K562 (cell line): ENCODE measurements around the gene FHIT. TPM values are rescaled to one million over a fixed set of nuclear protein-coding genes. Genes with fewer than 3 reads are reported as not detected.

Experiments
- ATAC-seq: fragments of 200-7000 bp; cut with Tn5 transposase; 3 replicates; pipeline ENCODE4 v1.9.1; 2020; ENCODE audit warnings: moderate library complexity
- BruUV-seq: library from RNA; stranded (reverse); fragments of 400-500 nt; replicated peaks from 2 replicates; lab custom pipeline; 2021; lab: Mats Ljungman, UMichigan
- CTCF ChIA-PET: fragments of 300-600 bp; formaldehyde crosslinking; extraction: SDS; loops from one replicate; lab custom pipeline; 2021; ENCODE audit warnings: low intra/inter-chr PET ratio; lab: Yijun Ruan, JAX
- POLR2A ChIA-PET: fragments of 300-600, 350-650 bp; sonication (Branson Sonifier 250); formaldehyde crosslinking; extraction: SDS; loops from one replicate; lab custom pipeline; 2021; ENCODE audit warnings: antibody characterized with exemption, inconsistent platforms; lab: Yijun Ruan, JAX
- DNase-seq, 4 experiments: peaks; one replicate each; pipeline versions ENCODE4 v3.0.0 to v3.0.0-alpha.2; 2011 to 2018; ENCODE audit warnings: low spot score in 3 of 4, mixed read lengths in 3 of 4; ENCODE audit errors: extremely low read depth in 1 of 4
- FAIRE-seq: peaks from 2 replicates; lab custom pipeline; 2011; peaks lifted over from hg19 to GRCh38; lab: Jason Lieb, UNC
- H2AFZ ChIP-seq: 2 replicates; pipeline ENCODE4 v1.6.0; 2011; ENCODE audit warnings: low read depth, low read length, control low read depth, inconsistent platforms
- H3K27ac ChIP-seq: fragments of 200-600 bp; 3 replicates; pipeline ENCODE4 v1.8.0; 2011; ENCODE audit warnings: low read depth, mild to moderate bottlenecking, control low read depth, inconsistent platforms, low read length, moderate library complexity, mixed read lengths; ENCODE audit errors: extremely low read depth
- H3K27me3 ChIP-seq, 2 experiments: fragments of 300-600 bp in 1 of 2; 2 replicates in 1 of 2; 3 replicates in 1 of 2; pipeline versions ENCODE4 v1.6.0 to v1.8.0; 2011; ENCODE audit warnings: inconsistent platforms in 2 of 2, low read length in 2 of 2, mild to moderate bottlenecking in 1 of 2, mixed read lengths in 1 of 2, moderate library complexity in 1 of 2; ENCODE audit not compliant: control insufficient read depth in 2 of 2, insufficient read depth in 2 of 2
- H3K36me3 ChIP-seq: fragments of 300-600 bp; 3 replicates; pipeline ENCODE4 v1.8.0; 2011; ENCODE audit warnings: mild to moderate bottlenecking, low read length, inconsistent platforms; ENCODE audit not compliant: control insufficient read depth, insufficient read depth
- H3K4me1 ChIP-seq, 2 experiments: fragments of 200-600 bp in 1 of 2; replicated peaks in 1 of 2; 2 replicates in 1 of 2; 3 replicates in 1 of 2; pipeline versions ENCODE4 v1.5.1 to v1.8.0; 2011; ENCODE audit warnings: inconsistent platforms in 2 of 2, low read length in 2 of 2, mild to moderate bottlenecking in 1 of 2, mixed read lengths in 1 of 2, moderate library complexity in 1 of 2; ENCODE audit not compliant: control insufficient read depth in 2 of 2, insufficient read depth in 2 of 2
- H3K4me2 ChIP-seq: 2 replicates; pipeline ENCODE4 v1.6.1; 2011; ENCODE audit warnings: low read length, control low read depth, inconsistent platforms, mixed read lengths; ENCODE audit not compliant: insufficient read depth
- H3K4me3 ChIP-seq: fragments of 200-600 bp; sonication (generic), shearing (Covaris generic); 2 replicates; pipeline ENCODE4 v1.5.1; 2016; ENCODE audit warnings: control low read depth, inconsistent platforms
- H3K79me2 ChIP-seq: fragments of 200-600 bp; 3 replicates; pipeline ENCODE4 v1.8.0; 2011; ENCODE audit warnings: low read length, inconsistent platforms; ENCODE audit not compliant: control insufficient read depth, insufficient read depth
- H3K9ac ChIP-seq, 2 experiments: 2 replicates each; pipeline versions ENCODE4 v1.6.0 to v1.6.1; 2011; ENCODE audit warnings: low read depth in 2 of 2, low read length in 2 of 2, control low read depth in 1 of 2, inconsistent platforms in 1 of 2, mild to moderate bottlenecking in 1 of 2, mixed read lengths in 1 of 2; ENCODE audit not compliant: insufficient read depth in 1 of 2
- H3K9me1 ChIP-seq: one replicate; pipeline ENCODE4 v1.6.0; 2011; ENCODE audit warnings: inconsistent platforms, mild to moderate bottlenecking, low read length, moderate library complexity; ENCODE audit not compliant: control insufficient read depth, insufficient read depth
- H3K9me3 ChIP-seq: replicated peaks from 2 replicates; pipeline ENCODE4 v1.5.1; 2011; ENCODE audit warnings: low read depth, low read length, inconsistent platforms; ENCODE audit not compliant: control insufficient read depth, insufficient read depth
- H4K20me1 ChIP-seq: replicated peaks from 2 replicates; pipeline ENCODE4 v1.6.1; 2011; ENCODE audit warnings: low read length, inconsistent platforms, mixed read lengths; ENCODE audit not compliant: control insufficient read depth, insufficient read depth
- ARID1B ChIP-seq: fragments of 450-650 bp; IDR thresholded peaks from 2 replicates; pipeline ENCODE4 v1.6.1; 2016; ENCODE audit warnings: antibody characterized with exemption, mild to moderate bottlenecking, inconsistent platforms
- ATF7 ChIP-seq: fragments of 450-650 bp; IDR thresholded peaks from 2 replicates; pipeline ENCODE4 v1.7.1; 2014; ENCODE audit warnings: mild to moderate bottlenecking, moderate library complexity
- CBFA2T2 ChIP-seq: fragments of 450-650 bp; conservative IDR thresholded peaks from 2 replicates; pipeline ENCODE4 v1.6.1; 2017; ENCODE audit warnings: mild to moderate bottlenecking
- NCOA1 ChIP-seq: fragments of 450-650 bp; IDR thresholded peaks from 2 replicates; pipeline ENCODE4 v1.6.1; 2016; ENCODE audit warnings: low read depth
- NR3C1 ChIP-seq: sonication (generic); formaldehyde crosslinking; IDR thresholded peaks from 2 replicates; pipeline ENCODE4 v1.8.1; 2022; ENCODE audit warnings: missing genetic modification reagents
- PCBP2 ChIP-seq: fragments of 200-400 bp; formaldehyde crosslinking; IDR thresholded peaks from 2 replicates; pipeline ENCODE4 v1.6.1; 2018; ENCODE audit warnings: low read length, low read depth, mild to moderate bottlenecking, moderate library complexity; ENCODE audit not compliant: poor library complexity, severe bottlenecking
- RAD51 ChIP-seq: fragments of 450-650 bp; IDR thresholded peaks from 2 replicates; pipeline ENCODE4 v1.7.1; 2016; ENCODE audit warnings: low read depth, mild to moderate bottlenecking, borderline replicate concordance
- SETDB1 ChIP-seq: IDR thresholded peaks from one replicate; pipeline ENCODE4 v1.6.1; 2012; ENCODE audit warnings: low read length, control low read depth, inconsistent platforms
- SIN3B ChIP-seq: fragments of 450-650 bp; IDR thresholded peaks from 2 replicates; pipeline ENCODE4 v1.6.1; 2017; ENCODE audit warnings: low read depth, mild to moderate bottlenecking, moderate library complexity
- STAT5A ChIP-seq: IDR thresholded peaks from 2 replicates; pipeline ENCODE4 v1.6.1; 2012; ENCODE audit warnings: low read length, inconsistent platforms, borderline replicate concordance
- TEAD2 ChIP-seq: fragments of 450-650 bp; IDR thresholded peaks from 2 replicates; pipeline ENCODE4 v1.6.1; 2016; ENCODE audit warnings: missing genetic modification characterization, control low read depth, missing compliant biosample characterization
- TRIM28 ChIP-seq: fragments of 450-650 bp; IDR thresholded peaks from 2 replicates; pipeline ENCODE4 v1.6.1; 2017
- ZNF347 ChIP-seq: fragments of 450-650 bp; formaldehyde crosslinking; IDR thresholded peaks from 2 replicates; pipeline ENCODE4 v1.4.0; 2020; ENCODE audit warnings: low read depth, mild to moderate bottlenecking, moderate library complexity
- ZNF586 ChIP-seq: fragments of 450-650 bp; formaldehyde crosslinking; conservative IDR thresholded peaks from 2 replicates; pipeline ENCODE4 v1.4.0; 2020; ENCODE audit warnings: mild to moderate bottlenecking, moderate library complexity
- WGBS: fragments of 100-300 bp; shearing (Covaris generic); methylation state at CpG from one replicate; pipeline ENCODE4 v1.1.6; 2016; ENCODE audit warnings: low coverage, mixed read lengths; ENCODE audit not compliant: insufficient coverage; ENCODE audit errors: missing lambda C conversion rate; 5-methylcytosine and 5-hydroxymethylcytosine counted together
- in situ Hi-C: fragments of 300-500 bp; cut with MboI; formaldehyde crosslinking; loops from 4 replicates; pipeline ENCODE4 v1.15.0; 2018; ENCODE audit warnings: inconsistent platforms, mixed read lengths
- intact Hi-C: fragments of 100-400 bp; cut with micrococcal nuclease; formaldehyde crosslinking; loops from 2 replicates; pipeline ENCODE4 v1.14.2; 2022
- polyA plus RNA-seq, 8 experiments: library from polyadenylated mRNA; depleted of rRNA in 4 of 8; stranded (reverse) in 5 of 8; unstranded in 3 of 8; fragments of >200 nt; fragmentation: Nextera tagmentation in 2 of 8; fragmentation: Illumina TruSeq in 1 of 8; extraction: Ambion mirVana in 2 of 8; extraction: Trizol in 1 of 8; gene quantifications; 2 replicates each; pipeline versions ENCODE4 v1.2.1 to v1.2.3, GENCODE V29; 2011 to 2014; ENCODE audit warnings: inconsistent platforms in 1 of 8, missing spikeins in 1 of 8
- total RNA-seq, 7 experiments: library from RNA; depleted of rRNA in 6 of 7; stranded (reverse); fragments of >200 nt in 6 of 7; fragmentation: Illumina TruSeq in 2 of 7; extraction: Trizol in 2 of 7; gene quantifications; 2 replicates each; pipeline versions ENCODE4 v1.2.1 to v1.2.3, GENCODE V29; 2011 to 2021; ENCODE audit warnings: low replicate concordance in 1 of 7
- TF ChIP-seq, protein P1 (sequence below): fragments of 450-650 bp; conservative IDR thresholded peaks from 2 replicates; pipeline ENCODE4 v1.6.1; 2016; ENCODE audit warnings: missing genetic modification characterization, low read depth, mild to moderate bottlenecking, missing compliant biosample characterization, moderate library complexity

Gene FHIT
- total and polyA plus RNA-seq, 9 of the 15 experiments (the other 6 are each of a cell fraction or from before 2014, with no cell fraction given): 1.7 to 9.1 (median 4.3) TPM

DNA sequence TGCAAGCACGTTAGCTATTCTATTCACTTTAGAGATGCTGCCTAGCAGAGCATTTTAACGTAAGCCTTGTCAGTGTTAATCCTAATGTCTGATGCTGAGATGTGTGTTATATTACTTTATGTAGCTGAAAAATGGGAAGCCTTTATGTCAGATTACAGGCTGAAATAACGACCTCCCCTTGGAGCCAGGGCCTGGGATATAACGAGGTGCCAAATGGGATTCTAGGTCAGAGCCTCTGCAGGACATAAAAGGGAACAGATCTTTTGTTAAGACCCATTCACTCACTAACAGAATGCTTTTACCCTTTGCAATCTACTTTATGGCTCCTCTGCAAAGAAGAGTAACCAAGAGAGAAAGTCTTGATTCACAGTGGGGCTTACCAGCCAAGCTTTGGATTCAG lies 1385.9 kb downstream of the FHIT start:
- no peak overlapping the region for H3K9ac ChIP-seq
- WGBS: 0% methylated on average over 1 of the region's 4 CpGs
- BruUV-seq: no TSS peak
- intact Hi-C loops: no loop called here
- no peak overlapping the region for H2AFZ ChIP-seq
- H3K9me1 ChIP-seq: no peaks in the 10 kb centered on the region
- H3K4me2 ChIP-seq: no peak overlapping the region
- no peaks in the 10 kb centered on the region for H3K4me1 ChIP-seq
- no peak overlapping the region for H3K4me3 ChIP-seq
- H3K9me3 ChIP-seq: no peaks in the 10 kb centered on the region
- FAIRE-seq (no peak), ATAC-seq (no peak), DNase-seq (no peak)
- no peak overlapping the region for H3K27ac ChIP-seq
- ChIA-PET POLR2A (interaction anchor here (0.6 kb wide), 1 partner anchor 145 kb away, joined by 4 read pairs; no protein-coding TSS in a partner anchor), CTCF (no interaction called here)
- H3K27me3 ChIP-seq: no peaks in the 10 kb centered on the region
- no peaks in the 10 kb centered on the region for H3K79me2 ChIP-seq
- H3K36me3 ChIP-seq: no peaks in the 10 kb centered on the region
- H4K20me1 ChIP-seq: no peaks in the 10 kb centered on the region
- in situ Hi-C loops: loop anchor here (25.0 kb wide), 1 partner anchor 278 kb away; no protein-coding TSS in a partner anchor
- TF ChIP-seq NR3C1 (CRISPR knock-in tag): no peak
- TF ChIP-seq CBFA2T2: no peak
- no peak for TF ChIP-seq SIN3B
- no peak for TF ChIP-seq STAT5A
- no peak for TF ChIP-seq NCOA1
- TF ChIP-seq, protein P1, sequence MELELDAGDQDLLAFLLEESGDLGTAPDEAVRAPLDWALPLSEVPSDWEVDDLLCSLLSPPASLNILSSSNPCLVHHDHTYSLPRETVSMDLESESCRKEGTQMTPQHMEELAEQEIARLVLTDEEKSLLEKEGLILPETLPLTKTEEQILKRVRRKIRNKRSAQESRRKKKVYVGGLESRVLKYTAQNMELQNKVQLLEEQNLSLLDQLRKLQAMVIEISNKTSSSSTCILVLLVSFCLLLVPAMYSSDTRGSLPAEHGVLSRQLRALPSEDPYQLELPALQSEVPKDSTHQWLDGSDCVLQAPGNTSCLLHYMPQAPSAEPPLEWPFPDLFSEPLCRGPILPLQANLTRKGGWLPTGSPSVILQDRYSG (tag): no peak
- no peak for TF ChIP-seq ZNF586 (CRISPR knock-in tag)
- TF ChIP-seq ARID1B: no peak
- no peak for TF ChIP-seq SETDB1
- no peak for TF ChIP-seq RAD51
- no peak for TF ChIP-seq ATF7
- TF ChIP-seq TEAD2 (tag): no peak
- TF ChIP-seq PCBP2: no peak
- no peak for TF ChIP-seq TRIM28
- no peak for TF ChIP-seq ZNF347 (CRISPR knock-in tag)
